HG02571 (cell line): ENCODE results near the gene R3HDM2.

Experiments used
- ATAC-seq: cut with Tn5 transposase; IDR thresholded peaks from one replicate; pipeline ENCODE4 v1.9.1; 2021; ENCODE audit warnings: mild to moderate bottlenecking, moderate library complexity; ENCODE audit not compliant: unreplicated experiment

R3HDM2 gene

DNA sequence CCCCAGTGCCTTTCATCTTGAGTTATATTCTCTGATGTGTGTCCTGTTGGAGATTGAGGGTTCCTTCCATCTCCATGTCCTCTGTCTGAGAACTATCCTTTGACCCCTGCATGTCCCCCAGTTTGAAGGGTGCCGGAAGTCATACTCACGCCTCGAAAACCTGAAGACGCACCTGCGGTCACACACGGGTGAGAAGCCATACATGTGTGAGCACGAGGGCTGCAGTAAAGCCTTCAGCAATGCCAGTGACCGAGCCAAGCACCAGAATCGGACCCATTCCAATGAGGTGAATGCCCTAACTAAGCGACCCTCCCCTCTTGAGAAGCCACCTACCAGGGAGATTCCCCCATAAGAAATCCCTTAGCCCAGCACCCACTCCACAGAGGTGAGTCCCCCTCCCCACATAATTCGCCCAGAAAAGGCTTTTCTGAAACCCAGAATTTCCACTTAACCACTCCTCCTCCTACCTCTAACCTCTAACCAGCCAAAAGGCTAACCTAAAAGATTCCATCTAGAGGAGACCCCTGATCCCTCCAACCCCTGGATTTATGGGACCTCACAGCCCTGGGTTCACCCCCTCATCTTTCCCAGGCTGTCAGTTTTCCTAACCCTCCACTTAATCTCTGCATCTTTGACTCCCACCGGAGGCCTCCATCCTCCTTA is 36.5 kb upstream of the R3HDM2 start:
- ATAC-seq: no peak

DNA sequence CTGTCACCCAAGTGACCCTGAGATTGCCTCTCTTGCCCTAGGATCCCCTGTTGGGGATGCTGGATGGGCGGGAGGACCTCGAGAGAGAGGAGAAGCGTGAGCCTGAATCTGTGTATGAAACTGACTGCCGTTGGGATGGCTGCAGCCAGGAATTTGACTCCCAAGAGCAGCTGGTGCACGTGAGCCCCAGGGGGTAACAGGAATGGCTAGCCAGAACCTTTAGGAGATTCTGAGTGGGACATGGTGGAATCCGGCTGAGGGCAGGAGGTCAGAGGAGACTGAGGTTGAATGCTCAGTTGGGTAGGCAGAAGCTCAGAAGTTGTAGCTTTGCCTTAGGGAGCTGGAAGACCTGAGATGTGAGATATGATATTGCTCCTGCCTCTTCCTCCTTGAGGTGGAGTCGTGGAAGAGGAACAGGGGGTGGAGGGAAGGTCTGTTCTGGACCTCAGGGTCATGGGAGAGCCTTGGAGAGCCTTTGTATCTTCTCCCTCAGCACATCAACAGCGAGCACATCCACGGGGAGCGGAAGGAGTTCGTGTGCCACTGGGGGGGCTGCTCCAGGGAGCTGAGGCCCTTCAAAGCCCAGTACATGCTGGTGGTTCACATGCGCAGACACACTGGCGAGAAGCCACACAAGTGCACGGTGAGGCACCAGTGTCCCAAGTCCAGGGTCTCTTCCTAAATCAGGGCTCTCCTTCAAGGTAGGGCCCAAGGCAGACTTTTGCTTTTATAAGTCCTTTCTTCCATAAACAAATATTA is 35.1 kb upstream of the R3HDM2 start:
- ATAC-seq: no peak

DNA sequence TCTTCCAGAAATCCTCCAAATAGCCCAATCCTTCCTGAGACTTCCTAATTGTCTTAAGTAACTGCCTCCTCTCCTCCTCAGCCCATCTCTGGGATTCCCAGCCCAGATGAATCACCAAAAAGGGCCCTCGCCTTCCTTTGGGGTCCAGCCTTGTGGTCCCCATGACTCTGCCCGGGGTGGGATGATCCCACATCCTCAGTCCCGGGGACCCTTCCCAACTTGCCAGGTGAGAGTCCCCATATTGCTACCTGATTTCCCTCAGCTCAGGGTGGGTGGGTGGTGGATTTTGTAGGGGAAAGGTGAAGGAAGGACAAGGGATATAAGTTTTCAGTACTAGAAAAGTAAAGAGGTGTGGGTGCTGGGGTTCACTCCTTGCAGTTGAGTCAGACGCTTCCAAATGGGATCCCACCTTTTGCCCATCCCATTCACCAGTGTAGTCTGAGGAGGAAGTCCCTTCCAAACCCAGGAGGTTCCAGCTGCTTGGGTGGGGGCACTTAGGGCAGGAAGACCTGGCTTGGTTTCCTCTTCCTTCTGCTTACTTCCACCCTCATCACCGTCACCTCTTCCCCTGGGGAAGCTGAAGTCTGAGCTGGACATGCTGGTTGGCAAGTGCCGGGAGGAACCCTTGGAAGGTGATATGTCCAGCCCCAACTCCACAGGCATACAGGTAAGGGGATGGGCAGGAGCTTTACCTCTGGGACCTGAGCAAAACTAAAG is 34.3 kb upstream of the R3HDM2 start:
- no peak for ATAC-seq

DNA sequence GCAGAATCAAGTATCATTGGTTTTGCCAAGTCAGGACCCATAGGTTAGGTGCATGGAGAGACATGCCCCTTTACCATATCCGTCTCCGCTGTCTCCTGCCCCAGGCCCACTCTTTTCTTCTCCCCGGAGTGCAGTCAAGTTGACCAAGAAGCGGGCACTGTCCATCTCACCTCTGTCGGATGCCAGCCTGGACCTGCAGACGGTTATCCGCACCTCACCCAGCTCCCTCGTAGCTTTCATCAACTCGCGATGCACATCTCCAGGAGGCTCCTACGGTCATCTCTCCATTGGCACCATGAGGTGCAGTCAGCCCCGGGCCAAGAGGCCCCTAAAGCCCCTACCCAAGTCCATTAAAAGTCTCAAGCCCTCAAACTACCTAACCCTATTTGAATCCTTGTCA is 33.7 kb upstream of the R3HDM2 start:
- ATAC-seq: no peak

DNA sequence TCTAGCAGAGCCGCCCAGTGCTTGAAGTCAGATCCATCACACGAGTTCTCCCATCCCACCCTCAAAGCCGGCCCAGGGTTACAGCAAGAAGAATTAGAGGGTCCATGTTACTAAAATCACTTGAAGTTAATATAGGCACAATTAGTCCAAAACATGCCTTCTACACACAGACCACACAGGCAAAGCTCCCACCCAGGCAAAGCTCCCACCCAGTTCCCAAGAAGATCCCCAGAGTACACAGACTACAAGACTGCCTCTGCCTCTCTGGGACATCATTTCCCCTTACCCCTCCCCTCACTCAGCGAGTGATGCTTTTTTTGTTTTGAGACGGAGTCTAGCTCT is 32.0 kb upstream of the R3HDM2 start:
- ATAC-seq: no peak

DNA sequence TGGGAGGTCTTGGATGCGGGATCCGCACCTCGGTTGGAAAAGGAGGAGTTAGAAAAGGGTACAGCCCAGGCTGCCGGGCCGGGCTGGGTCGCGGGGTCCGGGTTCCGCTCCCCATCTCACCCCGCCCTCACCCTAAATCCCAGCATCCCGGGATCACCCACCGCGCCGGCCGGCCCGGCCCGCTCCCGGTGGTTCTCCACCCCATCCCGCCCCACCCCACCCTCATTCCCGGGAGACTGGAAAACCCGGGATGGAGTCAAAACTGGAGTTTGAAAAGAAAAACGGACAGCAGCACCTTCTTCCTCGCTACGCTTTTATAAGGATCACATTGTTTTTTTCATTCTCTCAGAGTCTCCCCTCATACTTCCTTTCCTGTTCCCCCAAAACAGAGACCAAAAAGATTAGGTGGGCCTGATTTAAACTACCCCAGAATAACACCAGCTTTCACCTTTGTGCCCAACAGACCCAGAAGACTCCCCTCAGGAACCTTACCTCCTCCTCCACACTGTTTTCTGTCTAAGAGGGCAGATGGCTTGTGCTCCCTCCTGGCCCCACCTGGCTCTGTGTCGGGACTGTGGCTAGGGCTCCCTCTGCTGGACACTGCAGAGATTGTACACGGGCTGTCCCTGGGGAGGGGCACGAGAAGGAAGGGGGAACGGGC is 31.5 kb upstream of the R3HDM2 start:
- peak; percentile 64 for ATAC-seq

DNA sequence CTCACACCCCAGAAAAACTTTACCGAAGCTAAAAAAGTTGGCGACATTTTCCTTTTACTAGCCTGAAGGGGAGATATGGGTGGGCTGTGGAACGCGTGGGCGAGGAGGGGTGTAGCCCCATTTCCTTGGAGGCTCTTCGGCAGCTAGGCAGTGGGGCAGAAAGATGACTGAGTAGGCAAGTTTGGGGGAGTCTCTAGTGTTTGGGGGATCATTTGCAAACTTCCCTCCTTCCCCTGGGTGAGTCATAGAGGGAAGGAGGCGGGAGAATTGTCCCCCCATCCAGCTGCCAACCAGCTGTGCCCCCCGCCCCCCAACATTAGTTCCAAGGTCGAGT is 31.0 kb upstream of the R3HDM2 start:
- ATAC-seq: no peak

DNA sequence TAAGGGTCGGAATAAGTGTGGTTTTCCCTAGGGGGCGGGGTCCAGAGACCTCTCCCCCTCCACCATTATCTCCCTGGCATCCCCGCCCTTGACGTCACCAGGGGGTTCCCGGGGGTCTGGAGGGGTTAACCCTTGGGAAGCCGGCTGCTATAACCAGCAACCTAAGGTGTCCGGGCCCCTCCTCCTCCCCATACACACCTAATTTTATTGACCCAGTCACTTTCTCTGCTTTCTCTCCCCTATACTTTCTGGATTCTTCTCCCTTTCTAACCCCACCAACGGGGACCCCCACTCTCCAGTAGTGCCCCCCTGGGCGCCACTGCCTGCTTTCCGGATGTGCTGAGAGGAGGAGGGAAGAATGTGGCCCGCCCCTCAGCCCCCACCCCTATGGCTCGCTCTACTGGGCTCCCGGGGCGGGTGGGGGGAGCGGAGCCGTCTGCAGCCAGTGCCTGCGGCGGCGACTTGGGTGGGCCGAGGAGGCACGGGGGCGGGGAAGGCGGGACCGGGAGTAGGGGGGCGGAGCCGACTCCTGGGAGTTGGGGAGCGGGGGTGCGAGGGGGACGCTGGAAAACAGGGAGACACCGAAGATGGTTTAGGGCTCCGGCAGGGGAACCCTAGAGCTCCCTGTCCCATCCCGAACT is 30.6 kb upstream of the R3HDM2 start:
- ATAC-seq: no peak

DNA sequence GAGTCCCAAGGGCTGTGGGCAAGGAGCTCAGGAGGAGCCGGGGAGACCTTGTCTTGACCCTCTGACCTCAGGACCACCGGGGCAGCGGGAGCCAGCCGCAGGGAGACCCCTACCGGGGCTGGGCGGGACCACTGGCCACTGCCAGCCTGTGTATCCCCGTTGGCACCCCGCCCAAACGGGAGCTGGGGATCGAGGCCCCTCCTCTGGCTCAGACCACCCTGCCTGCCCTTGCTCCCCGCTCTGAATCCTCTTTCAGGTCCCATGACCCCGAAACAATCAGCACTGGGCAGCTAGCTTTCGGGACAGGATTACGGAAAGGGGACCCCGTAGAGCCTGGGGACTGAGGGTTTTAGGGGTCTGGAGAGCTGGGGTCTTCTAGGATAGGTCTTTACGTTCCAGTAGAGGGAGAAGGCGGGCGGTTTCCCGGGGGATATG is 30.0 kb upstream of the R3HDM2 start:
- no peak for ATAC-seq

DNA sequence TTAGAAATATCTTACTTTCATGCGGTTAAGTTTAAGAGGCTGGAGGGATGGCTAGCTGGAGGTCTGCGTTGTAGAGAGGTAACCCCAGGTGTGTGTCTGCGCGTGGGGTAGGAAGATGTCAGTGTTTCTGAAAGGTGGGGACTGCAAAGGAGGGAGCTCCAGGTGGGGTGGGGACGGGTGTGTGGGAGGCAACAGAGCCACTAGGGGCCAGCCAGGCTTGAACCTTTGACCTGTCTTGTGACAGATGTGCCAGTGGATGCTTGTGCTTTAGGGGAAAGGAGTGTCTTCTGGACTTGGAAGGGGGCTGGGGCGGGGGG is 29.6 kb upstream of the R3HDM2 start:
- no peak for ATAC-seq

DNA sequence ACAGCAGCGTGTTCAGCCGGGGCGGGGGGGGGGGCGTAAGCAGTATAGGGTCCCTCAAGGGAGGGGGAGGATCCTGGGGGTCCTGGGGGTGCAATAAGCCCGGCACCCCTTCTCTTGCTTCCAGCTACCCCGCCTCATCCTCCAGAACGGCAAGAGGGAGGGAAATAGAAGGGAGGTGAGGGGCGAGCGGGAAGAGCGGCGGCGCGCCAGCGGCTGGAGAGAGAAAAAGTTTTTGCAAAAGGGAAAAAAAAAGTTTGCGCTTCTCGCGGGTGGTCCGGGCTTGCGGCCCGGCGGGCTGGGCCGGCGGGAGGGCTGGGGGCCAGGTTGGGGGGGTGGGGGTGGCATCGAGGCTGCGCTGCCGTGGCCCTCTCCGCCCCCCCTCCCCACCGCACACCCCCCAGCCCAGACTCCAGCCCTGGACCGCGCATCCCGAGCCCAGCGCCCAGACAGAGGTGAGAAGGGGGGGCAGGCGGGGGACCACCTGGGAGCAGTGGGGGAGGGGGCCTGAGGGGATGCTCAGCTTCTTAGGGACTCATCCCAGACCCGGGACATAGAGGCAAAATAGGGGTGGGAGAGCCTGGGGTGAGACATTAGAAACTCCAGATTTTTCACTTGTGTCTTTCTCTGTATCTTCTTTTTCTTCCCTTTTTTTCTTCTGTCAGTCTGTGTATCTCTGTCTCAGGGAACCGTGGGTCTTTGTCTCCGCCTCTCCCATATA is 29.1 kb upstream of the R3HDM2 start, which contains the start of gene GLI1:
Gene GLI1, plus strand, starts transcription at position 36 of the 718 bp plus-strand sequence. CDS start 3,907 bp downstream, outside the sequence.
- no peak for ATAC-seq

DNA sequence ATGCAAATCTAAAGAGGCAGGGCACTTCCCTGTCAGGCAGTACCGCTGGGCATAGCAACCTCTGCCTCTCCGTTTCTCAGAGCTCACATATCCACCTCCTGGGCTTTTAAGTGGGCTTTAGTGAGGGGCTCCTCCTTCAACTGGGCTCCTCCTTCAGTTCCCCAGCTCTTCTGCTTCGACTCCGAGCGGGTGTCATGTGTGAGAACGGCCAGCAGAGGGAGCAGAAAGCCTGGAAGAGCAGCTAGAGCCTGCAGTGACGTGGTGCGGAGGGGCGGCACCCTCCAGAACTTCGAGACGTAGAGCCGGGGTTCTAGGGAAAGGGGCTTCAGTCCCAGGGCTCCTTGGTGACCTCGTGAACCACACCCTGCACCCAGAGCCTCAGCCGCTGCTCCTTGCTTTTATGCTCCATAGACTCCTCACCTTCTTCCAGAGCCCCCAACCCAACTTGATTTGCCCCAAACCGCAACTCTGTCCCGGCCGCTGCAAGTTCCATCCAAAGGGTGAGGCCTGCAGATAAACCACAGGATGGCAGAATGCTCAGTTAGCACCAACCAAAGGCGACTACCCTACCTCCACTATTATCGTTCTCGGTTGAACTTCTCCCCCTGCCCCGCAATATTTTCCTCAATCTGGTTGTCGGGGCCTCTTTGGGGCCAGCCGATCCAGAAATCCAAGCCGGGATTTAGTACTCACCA is 28.4 kb upstream of the R3HDM2 start:
- ATAC-seq: peak; percentile 52

DNA sequence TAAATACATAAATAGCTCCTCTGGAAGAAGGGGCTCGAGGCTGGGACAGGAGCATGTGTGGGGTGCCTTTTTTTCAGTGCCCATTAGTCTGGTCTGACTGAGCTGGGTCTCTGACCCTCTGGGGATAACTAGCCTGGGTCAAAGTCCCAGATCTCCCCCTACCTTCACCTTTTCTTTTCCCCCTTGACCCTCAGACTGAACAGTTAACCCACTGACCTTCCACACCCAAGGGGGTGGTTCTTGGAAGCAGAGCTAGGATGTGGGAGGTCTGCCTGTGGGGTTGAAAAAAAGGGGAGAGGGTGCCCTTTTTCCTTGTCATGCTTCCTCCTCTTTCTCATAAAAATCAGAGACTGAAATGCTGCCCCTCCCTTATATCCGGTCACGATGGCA is 27.8 kb upstream of the R3HDM2 start:
- no peak for ATAC-seq

DNA sequence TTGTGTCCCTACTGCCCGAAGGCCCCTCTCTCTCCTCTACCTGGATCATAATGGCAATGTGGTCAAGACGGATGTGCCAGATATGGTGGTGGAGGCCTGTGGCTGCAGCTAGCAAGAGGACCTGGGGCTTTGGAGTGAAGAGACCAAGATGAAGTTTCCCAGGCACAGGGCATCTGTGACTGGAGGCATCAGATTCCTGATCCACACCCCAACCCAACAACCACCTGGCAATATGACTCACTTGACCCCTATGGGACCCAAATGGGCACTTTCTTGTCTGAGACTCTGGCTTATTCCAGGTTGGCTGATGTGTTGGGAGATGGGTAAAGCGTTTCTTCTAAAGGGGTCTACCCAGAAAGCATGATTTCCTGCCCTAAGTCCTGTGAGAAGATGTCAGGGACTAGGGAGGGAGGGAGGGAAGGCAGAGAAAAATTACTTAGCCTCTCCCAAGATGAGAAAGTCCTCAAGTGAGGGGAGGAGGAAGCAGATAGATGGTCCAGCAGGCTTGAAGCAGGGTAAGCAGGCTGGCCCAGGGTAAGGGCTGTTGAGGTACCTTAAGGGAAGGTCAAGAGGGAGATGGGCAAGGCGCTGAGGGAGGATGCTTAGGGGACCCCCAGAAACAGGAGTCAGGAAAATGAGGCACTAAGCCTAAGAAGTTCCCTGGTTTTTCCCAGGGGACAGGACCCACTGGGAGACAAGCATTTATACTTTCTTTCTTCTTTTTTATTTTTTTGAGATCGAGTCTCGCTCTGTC is 26.1 kb upstream of the R3HDM2 start:
- no peak for ATAC-seq

DNA sequence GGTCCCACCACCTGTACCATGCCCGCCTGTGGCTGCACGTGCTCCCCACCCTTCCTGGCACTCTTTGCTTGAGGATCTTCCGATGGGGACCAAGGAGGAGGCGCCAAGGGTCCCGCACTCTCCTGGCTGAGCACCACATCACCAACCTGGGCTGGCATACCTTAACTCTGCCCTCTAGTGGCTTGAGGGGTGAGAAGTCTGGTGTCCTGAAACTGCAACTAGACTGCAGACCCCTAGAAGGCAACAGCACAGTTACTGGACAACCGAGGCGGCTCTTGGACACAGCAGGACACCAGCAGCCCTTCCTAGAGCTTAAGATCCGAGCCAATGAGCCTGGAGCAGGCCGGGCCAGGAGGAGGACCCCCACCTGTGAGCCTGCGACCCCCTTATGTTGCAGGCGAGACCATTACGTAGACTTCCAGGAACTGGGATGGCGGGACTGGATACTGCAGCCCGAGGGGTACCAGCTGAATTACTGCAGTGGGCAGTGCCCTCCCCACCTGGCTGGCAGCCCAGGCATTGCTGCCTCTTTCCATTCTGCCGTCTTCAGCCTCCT is 25.4 kb upstream of the R3HDM2 start:
- no peak for ATAC-seq

DNA sequence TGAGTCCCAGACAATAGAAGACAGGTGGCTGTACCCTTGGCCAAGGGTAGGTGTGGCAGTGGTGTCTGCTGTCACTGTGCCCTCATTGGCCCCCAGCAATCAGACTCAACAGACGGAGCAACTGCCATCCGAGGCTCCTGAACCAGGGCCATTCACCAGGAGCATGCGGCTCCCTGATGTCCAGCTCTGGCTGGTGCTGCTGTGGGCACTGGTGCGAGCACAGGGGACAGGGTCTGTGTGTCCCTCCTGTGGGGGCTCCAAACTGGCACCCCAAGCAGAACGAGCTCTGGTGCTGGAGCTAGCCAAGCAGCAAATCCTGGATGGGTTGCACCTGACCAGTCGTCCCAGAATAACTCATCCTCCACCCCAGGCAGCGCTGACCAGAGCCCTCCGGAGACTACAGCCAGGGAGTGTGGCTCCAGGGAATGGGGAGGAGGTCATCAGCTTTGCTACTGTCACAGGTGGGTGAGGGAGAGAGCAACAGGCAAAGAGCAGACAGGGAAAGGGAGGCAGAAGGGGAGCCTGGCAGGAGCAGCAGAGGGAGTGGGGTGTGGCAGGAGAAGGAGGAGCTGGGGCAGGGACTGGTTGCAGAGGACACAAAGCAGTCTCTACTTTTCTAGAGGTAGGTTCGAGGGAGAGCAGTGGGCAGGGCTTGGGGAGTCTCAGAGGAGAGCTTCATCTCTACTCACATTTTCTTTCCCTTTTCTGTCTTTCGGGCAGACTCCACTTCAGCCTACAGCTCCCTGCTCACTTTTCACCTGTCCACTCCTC is 24.7 kb upstream of the R3HDM2 start:
- no peak for ATAC-seq

DNA sequence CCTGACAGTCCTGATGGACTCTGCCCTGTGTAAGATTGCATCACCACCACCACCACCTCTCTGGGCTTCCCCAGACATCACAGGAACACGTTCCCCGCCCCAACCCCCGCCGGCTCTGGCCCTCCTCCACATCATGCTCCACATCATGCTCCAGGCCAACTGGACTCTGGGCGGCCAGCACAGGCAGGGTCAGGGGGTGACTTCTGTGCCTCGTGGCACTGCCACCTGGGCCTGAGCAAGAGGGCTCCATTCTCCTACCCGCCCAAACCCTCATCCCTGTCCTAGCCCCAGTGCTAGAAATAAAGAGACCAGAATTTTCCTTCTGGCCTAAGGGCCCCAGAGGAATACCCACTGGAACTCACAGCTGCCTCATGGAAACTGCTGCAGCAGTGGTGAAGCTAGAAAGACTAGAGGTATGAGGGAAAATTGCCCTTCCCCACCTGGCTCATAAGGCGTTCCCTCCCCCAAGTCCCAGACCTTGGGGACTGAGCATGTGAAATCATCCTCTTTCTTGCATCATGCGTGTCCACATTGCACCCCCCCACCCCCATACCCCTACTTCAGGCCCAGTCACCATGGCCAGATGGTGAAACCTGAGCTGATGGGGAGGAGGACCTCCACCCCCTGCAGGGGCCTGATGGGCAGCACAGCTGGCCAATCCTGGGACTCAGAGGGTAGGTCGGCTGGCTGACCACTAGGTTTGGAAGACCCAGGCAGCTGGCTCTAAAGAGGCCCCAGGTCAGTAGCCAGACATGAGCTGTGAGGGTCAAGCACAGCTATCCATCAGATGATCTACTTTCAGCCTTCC is 23.9 kb upstream of the R3HDM2 start, which contains the start of gene INHBE:
Gene INHBE, plus strand, starts transcription at position 742 of the 808 bp plus-strand sequence. CDS start 230 bp downstream, outside the sequence.
- ATAC-seq: no peak
